HG02840 (cell line): ENCODE data around the gene KLHL28.

Experiments
- ATAC-seq: cut with Tn5 transposase; IDR thresholded peaks from one replicate; pipeline ENCODE4 v1.9.1; 2021; ENCODE audit warnings: mild to moderate bottlenecking, moderate library complexity, moderate number of reproducible peaks; ENCODE audit not compliant: unreplicated experiment, low FRiP score

KLHL28 gene

DNA sequence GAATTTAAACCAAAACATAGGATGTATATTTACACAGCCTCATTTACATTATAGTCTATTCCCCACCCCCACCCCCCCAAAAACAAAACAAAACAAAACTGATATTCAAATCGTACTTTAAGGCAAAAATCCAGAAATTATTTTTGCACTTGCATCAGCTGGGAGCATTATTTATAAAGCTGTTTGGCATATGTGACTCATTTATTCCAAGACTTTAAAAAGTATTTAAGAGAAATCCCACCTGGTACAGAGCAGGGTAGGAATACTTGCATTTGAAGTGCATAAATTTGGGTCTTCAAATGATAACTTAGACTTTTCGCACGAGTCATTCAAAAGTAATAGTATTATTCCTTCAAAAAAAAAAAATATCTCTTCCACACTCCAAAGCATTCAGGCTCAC is 1.1 kb downstream of the KLHL28 start:
- no peak for ATAC-seq

DNA sequence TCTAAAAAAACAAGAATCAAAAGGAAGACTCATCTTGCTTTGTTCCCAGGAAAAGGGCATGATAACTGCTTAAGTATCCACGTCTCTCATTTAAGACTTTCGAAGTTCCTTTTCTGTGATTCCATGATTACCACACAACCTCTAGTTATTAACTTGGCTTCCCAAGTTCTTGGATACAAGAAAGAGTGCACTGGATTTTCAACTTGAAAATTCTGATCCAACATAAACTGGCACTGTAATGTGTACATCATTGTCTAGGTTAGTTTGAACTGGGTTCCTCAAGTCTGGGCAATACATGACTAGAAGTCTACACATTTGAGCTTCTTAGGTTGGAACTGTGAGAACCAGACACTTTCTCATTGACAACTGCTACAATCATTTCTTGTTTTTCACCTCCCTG is 1.6 kb downstream of the KLHL28 start:
- ATAC-seq, result no peak

DNA sequence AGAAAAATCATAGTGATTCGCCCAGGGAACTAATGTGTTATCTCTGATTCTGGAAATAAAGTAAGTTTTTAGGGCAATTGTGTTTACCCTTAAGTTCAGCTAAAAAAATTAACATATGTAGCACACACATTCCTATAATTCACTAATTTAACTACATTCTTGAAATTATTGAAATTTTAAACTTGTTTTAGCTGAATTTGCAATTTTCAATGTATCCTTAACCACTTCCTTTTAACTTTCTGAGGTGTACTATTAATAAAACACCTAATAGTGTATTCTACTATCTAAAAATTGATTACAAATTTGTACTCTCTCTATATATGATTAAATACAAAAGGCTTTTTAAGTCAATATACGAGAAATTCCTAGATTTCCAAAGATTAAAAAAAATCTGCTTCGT is 2.2 kb downstream of the KLHL28 start:
- ATAC-seq, result no peak

DNA sequence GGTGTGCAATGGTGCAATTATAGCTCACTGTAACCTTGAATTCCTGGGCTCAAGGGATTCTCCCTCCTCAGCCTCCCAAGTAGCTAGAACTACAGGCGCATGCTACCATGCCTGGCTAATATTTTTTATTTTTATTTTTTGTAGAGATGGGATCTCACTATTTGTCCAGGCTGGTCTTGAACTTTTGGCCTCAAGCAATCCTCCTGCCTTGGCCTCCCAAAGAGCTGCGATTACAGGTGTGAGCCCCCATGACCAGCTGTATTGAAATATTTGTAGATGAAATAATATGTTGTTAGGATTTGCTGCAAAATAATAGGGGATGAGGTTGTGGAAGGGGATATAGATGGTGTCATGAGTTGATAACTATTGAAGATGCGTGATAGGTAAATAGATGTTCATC is 4.9 kb downstream of the KLHL28 start:
- no peak for ATAC-seq

DNA sequence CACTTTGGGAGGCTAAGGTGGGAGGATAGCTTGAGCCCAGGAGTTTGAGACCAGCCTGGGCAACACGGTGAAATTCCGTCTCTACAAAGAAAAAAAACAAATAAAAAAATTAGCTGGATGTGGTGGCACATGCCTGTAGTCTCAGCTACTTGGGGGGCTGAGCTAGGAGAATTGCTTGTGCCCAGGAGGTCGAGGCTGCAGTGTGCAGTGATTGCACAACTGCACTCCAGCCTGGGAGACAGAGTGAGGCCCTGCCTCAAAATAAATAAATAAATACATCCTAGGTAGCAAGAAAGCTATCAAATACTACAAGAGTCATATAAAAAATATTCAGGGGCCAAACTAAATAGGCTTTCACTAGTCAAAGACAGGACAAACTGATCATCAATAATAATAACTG is 6.2 kb downstream of the KLHL28 start:
- no peak for ATAC-seq

DNA sequence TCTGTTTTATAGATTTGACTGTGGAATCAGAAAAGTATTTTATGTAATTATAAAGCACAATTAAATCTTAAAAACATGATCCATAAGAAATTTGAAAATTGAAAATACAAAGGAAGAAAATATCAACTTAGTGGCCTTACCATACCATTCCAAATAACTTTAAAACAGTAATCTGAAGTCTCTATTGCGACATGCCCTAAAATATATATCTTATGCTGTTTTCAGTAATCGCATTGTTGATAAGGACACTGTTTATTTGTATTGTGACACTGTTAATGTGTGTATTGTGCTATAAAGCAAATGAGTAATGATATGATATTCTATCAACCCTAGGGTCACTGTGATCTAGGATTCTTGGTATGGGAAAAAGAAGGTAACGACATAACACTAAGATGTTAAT is 7.0 kb downstream of the KLHL28 start:
- ATAC-seq, result no peak

DNA sequence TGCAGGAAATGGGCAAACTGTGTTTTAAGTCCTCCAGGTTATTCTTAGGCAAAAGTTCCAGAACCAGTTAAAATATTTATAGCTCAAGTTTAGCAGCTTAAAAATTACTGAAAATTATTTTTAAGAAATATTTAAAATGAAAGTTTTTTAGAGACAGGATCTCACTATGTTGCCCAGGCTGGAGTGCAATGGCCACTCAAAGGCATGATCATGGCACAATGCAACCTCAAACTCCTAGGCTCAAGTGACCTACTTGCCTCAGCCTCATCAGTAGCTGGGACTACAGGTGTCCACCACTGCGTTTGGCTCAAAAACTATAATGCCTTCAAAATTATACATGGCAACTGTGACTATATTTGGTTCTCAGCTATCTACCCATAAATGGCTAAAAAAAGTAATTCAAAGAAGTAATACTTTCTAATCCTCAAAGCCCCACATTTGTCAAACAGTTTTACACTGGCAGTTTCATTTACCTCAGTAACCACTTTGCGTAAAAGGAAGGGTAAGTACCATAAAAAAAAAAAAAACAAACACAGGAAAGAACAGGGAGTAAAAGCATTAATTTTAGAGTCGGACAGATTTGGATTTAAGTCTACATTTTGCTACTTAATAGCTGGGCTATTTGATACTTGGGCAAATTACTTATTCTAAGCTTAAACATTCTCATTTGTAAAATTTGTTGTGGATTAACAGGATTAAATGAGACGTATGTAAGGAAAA is 9.2 kb downstream of the KLHL28 start:
- no peak for ATAC-seq

DNA sequence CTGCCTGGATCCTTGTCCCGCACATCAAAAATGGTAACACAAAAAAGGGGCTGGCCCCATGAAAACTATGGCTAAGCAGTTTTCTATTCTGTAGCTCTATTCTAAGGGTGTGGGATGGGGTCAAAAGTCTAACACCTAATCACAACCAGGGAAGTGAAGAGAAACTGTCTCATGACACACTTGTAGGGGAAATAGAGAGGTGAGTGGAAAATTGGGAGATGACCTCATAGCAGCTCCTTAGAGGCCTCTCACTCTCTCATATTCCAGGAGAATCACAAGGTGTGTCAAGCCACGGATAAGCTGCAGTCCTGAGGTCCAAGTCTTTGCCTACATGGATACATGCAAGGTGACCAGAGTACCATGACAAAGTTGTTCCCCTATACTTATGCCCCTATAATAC is 10.7 kb downstream of the KLHL28 start:
- ATAC-seq, result no peak

DNA sequence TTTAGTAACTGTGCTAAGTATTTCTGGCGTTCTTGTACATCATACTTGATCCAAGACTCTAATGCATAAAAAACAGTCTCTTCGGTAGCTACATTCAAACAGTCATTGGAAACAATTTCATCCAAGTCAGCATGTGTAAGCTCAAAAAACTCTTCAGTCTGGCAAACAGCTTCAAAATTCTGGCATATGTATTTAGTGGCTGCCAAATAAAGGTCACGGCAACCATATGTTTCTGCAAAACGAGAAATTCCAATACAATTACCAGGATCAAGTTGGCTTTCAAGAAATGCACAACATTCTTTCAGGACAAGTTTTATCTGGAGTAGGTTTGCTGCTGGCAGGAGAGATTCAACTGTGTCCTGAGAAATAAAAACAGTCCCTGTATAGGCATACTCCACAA is 16.5 kb downstream of the KLHL28 start:
- ATAC-seq, result no peak

DNA sequence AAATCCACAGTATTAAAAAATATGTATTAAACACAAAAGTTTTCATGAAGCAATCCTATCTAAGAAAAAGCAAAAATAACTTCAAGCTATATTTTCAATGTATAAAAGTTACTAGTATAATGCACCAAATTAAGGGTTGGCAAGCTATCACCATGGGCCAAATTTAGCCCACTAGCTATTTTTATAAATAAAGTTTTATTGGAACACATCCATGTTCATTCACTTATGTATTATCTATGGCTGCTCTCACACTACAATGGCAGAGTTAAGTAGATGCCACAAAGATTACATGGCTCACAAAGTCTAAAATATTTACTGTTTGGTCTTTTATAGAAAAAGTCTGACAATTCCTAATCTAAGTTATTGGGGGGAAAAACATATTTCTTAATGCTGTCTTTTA is 17.6 kb downstream of the KLHL28 start:
- no peak for ATAC-seq

DNA sequence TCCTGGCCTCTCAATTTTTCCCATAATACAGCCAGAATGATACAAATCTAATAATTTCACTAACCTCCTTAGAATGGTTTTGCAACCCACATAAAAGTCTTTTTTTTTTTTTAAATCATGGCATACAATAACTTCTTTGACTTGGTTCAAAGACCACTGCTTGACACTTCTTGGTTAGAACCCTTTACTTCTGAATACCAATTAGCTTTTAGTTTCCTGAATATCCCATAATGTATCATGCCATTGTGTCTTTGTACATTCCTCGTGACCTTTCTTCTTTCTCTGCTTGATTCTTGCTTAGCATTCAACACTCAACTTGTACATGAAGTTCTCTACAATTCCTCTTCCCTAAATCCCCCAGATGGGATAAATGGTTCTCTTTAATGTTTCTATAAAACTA is 19.3 kb downstream of the KLHL28 start:
- ATAC-seq, result no peak

DNA sequence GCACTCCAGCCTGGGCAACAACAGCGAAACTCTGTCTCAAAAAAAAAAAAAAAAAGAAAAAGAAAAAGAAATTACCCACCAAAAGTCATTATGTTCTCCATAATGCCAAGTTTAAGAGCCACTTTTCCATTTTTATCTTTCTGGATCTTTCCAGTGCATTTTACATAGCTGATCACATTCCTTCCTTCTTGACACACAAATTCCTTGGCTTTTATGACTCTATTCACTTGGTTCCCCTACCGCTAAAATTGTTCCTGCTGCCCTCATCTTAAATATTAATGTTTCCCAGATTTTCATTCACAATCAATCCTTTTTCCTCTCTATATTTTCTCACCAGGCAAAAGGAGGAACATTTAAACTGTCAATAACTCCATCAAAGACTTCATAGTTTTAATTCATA is 20.2 kb downstream of the KLHL28 start:
- no peak for ATAC-seq

DNA sequence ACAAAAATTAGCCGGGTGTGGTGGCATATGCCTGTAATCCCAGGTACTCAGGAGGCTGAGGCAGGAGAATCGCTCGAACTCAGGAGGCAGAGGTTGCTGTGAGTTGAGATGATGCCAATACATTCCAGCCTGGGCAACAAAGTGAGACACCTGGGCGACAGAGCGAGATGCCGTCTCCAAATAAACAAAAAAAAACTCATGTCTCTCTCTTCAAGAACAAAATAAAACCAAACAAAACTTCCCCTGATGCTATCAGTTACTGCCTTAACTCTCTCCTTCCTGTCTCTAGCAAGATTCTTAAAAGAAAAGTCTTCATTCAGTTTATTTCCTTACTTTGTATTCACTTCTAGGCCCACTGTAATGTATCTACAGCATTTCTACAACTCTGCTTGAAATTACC is 20.8 kb downstream of the KLHL28 start:
- ATAC-seq, result no peak

DNA sequence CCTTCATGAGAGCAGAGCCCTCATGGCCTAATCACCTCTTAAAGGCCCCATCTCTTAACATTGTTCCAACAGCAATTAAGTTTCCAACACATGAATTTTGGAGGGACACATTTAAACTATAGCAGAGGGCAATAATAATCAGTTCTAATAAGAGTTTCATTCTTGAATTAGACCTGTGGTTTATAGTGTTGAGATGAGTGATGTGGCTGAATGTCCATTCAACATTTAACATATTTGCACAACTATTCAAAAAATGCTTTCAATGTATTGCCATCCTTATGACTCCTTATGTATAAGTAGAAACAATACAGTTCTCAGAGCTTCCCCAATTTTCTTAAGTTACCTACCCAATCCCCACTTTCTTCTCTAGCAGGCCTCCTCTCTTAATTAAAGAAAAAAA is 21.5 kb downstream of the KLHL28 start:
- no peak for ATAC-seq

DNA sequence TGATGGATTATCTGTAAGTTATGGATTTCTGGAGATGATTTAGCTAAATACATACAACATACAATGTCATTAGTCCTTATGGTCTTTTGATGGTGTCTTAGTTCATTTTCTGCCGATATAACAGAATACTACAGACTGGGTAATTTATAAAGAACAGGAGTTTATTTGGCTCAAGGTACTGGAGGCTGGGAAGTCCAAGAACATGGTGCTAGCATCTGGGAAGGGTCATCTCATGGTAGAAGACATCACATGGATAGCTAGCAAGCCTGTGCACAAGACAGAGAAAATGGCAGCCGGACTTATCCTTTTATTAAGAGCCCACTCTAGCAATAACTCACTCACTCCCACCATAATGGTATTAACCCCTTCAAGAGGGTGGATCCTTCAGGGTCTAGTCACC is 24.2 kb downstream of the KLHL28 start:
- no peak for ATAC-seq

DNA sequence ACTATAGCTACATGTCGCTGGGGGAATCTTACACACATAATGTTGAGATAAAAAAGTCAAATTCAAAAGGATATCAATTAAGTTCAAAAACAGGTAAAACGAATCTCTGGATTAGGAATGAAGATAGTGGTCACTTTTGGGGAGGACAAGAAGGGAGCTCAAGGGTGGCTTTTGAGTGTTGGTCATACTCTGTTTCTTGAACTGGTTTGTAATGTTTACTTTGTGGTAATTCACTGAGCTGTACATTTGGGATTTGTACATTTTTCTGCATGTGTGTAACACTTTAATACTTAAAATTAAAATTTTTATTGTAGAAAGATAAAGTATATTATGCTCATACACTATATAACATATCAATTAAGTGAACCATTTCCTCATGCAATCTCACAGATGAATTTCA is 26.6 kb downstream of the KLHL28 start:
- ATAC-seq, result no peak

DNA sequence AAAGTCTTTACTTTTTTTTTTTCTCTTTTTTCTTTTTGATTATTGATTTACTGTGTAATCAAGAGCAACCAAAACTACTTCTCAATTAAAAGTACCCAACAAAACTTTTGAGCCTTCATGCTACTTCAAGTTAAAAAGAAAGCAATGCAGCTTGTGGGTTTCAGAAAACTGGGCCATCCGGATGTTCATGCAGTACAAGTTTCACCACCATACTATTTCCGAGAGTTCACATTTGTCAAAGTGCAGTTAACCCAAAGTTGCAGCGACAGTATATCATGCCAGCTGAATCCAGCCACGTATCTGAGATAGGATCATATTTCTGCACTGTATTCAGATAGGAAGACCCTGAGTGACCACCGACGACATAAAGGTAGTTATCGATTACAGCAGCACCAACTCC is 33.0 kb downstream of the KLHL28 start:
- no peak for ATAC-seq

DNA sequence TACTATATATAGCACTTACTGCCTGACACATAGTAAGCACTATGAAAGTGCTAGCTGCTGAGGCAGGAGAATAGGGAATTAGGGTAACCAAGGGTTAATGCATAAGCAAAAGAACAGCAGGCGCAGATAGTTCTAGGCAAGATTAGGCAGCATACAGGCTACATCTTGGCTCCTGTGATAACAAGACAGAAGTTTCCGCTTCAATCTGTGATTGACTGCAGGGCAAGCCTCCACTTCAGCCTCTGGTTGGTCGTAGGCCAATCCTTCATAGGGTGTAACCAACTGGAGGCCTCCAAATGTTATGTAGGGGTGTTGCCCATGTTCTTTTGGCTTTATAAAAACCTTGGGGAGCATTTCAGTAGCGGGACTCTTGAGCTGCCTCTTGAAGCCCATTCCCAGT is 46.9 kb downstream of the KLHL28 start:
- ATAC-seq, result no peak

DNA sequence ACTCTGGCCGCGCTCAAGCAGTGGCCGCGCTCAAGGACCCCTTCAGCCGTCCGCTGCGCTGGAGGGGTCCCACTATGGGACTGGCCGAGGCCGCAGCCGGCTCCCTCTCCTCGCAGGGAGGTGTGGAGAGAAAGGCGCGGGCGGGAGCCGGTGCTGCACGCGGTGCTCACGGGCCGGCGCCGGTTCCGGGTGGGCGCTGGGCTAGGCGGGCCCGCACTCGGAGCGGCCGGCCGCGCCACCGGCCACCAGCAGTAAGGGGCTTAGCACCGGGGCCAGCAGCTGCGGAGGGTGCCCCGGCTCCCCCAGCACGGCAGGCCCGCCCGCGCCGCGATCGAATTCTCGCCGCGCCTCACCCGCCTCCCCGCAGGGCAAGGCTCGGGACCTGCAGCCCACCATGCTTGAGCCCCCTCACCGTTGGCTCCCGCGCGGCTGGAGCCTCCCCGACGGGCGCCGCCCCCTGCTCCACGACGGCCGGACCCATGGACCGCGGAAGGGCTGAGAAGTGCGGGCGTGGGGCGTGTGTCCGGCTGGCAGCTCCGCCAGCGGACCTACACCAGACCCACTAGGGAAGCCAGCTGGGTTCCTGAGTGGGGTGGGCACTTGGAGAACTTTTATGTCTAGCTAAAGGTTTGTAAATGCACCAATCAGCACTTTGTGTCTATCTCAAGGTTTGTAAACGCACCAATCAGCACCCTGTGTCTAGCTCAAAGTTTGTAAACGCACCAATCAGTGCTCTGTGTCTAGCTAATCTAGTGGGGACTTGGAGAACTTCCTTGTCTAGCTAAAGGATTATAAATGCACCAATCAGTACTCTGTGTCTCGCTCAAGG is 49.5 kb downstream of the KLHL28 start:
- ATAC-seq, result no peak

DNA sequence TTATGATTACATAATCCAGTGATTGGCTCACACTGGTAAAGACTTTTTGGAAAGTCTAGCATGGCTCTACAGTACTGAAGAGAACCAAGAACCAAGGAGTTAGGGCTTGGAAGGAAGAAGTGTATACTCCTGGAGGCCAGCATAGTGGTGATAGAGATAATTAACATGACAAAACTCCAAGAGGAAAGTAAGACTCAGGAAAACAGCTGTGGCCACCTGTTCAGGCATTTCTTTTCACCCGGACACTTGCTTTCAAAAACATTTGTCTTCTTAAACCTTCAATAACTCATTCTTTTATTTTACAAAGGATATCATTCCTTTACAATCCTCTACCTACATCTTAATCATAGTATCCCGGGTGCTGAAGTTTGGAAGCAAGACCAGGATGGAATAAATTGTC is 50.9 kb downstream of the KLHL28 start:
- no peak for ATAC-seq

DNA sequence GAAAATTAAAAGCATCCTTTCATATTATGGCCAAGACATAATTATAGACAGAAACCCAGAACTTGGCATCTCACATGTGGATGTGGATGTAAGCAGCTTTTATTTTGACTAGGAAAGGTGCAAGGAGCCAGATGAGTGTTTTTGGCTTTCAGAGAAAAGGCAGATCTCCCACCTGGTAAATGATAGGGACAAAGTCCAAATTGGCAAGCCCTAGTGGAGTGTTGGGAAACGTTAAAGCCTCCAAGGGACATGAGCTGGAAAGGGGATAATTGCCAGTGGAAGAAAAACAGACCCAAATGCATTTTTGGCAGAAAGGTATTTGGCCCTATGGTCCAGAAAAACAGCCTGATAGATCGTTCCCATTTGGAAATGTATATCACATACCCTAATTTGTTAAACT is 60.1 kb downstream of the KLHL28 start:
- ATAC-seq, result no peak

DNA sequence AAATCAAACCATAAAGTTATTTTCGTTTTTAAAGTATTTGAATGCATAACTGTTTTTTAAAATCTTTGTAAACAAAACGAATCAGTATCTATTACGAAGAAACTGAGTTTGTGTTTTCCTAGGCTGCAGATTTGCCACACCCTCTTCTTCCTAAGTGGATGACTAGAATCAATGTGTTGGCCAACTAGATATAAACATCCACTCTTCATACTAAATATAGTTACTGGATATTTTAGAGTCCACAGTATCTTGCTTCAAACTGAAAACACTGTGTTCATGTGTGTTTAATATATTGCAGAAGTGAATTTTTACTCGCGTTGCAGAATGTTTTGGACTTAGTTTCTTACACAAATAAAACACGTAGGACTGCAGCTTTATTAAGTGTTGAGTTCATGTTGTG is 63.2 kb downstream of the KLHL28 start:
- no peak for ATAC-seq
